Uterus (tissue), 4 donors: ENCODE measurements around the gene KERA. TPM values are rescaled to one million over a fixed set of nuclear protein-coding genes. Genes with fewer than 3 reads are reported as not detected.

Source experiments
- DNase-seq, 2 donors: peaks; one replicate each; pipeline ENCODE4 v3.0.0-alpha.2; 2019 to 2020
- H3K27ac ChIP-seq, 2 donors: fragments of 200-600 bp; sonication (generic); 1 replicate in 1 of 2; 2 replicates in 1 of 2; pipeline ENCODE4 v1.5.1; 2016 to 2018
- H3K27me3 ChIP-seq, 2 donors: fragments of 200-600 bp; sonication (generic); one replicate each; pipeline ENCODE4 v1.5.1; 2018 to 2019; ENCODE audit warnings: control low read depth in 1 of 2
- H3K36me3 ChIP-seq, 2 donors: fragments of 200-600 bp; sonication (generic); one replicate each; pipeline ENCODE4 v1.5.1; 2019; ENCODE audit warnings: control low read depth in 1 of 2
- H3K4me1 ChIP-seq, 2 donors: fragments of 200-600 bp; sonication (generic); one replicate each; pipeline ENCODE4 v1.5.1; 2018 to 2019; ENCODE audit warnings: control low read depth in 1 of 2
- H3K4me3 ChIP-seq, 2 donors: fragments of 200-600 bp; sonication (generic); 1 replicate in 1 of 2; 2 replicates in 1 of 2; pipeline ENCODE4 v1.5.1; 2018 to 2019; ENCODE audit warnings: mild to moderate bottlenecking in 1 of 2
- H3K9me3 ChIP-seq, 2 donors: fragments of 200-600 bp; sonication (generic); one replicate each; pipeline ENCODE4 v1.5.1; 2019; ENCODE audit warnings: control low read depth in 1 of 2
- POLR2A ChIP-seq, 2 donors: fragments of 450-650 bp; IDR thresholded peaks; one replicate each; pipeline ENCODE4 v1.6.1; 2016; ENCODE audit warnings: antibody characterized with exemption in 2 of 2, mild to moderate bottlenecking in 1 of 2, moderate library complexity in 1 of 2
- intact Hi-C: fragments of 100-400 bp; cut with DNase I; formaldehyde crosslinking; loops from one replicate; pipeline ENCODE4 v1.15.1; 2023; ENCODE audit warnings: low total_unique reads
- total RNA-seq, 4 donors: library from RNA; depleted of rRNA in 3 of 4; stranded (reverse); fragments of >200 nt in 3 of 4; gene quantifications; one replicate each; pipeline versions ENCODE4 v1.1.0 to v1.2.4, GENCODE V29; 2014 to 2023
- TF ChIP-seq, protein P1 (sequence below), 4 experiments: fragments of 200-600 bp in 2 of 4; fragments of 450-650 bp in 2 of 4; sonication (generic) in 2 of 4; IDR thresholded peaks; one replicate each; pipeline ENCODE4 v1.5.1; 2016 to 2019; ENCODE audit warnings: antibody characterized with exemption in 4 of 4, mild to moderate bottlenecking in 2 of 4, moderate library complexity in 1 of 4
- donor health status: DM: yes; HTN: yes; CAD: no.

Gene KERA
- total RNA-seq, 4 donors from 2014 or later = 1.3 TPM; not detected in 3

GRCh38 chr12:91103101-91103500, 45.3 kb upstream of the KERA start:
- no peaks in the 10 kb centered on the region for H3K9me3 ChIP-seq
- TF ChIP-seq POLR2A (IDR thresholded peaks at IDR 0.05) = no peak
- TF ChIP-seq, protein P1, sequence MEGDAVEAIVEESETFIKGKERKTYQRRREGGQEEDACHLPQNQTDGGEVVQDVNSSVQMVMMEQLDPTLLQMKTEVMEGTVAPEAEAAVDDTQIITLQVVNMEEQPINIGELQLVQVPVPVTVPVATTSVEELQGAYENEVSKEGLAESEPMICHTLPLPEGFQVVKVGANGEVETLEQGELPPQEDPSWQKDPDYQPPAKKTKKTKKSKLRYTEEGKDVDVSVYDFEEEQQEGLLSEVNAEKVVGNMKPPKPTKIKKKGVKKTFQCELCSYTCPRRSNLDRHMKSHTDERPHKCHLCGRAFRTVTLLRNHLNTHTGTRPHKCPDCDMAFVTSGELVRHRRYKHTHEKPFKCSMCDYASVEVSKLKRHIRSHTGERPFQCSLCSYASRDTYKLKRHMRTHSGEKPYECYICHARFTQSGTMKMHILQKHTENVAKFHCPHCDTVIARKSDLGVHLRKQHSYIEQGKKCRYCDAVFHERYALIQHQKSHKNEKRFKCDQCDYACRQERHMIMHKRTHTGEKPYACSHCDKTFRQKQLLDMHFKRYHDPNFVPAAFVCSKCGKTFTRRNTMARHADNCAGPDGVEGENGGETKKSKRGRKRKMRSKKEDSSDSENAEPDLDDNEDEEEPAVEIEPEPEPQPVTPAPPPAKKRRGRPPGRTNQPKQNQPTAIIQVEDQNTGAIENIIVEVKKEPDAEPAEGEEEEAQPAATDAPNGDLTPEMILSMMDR (IDR thresholded peaks at IDR 0.05) = no peak
- H3K4me1 ChIP-seq = no peaks in the 10 kb centered on the region
- intact Hi-C loops = no loop called here
- no peak overlapping the region for H3K4me3 ChIP-seq
- H3K36me3 ChIP-seq = no peaks in the 10 kb centered on the region
- H3K27ac ChIP-seq = peak overlapping the region in 1 of 2 donors; percentile 22
- no peak for DNase-seq
- H3K27me3 ChIP-seq = no peaks in the 10 kb centered on the region

DNA sequence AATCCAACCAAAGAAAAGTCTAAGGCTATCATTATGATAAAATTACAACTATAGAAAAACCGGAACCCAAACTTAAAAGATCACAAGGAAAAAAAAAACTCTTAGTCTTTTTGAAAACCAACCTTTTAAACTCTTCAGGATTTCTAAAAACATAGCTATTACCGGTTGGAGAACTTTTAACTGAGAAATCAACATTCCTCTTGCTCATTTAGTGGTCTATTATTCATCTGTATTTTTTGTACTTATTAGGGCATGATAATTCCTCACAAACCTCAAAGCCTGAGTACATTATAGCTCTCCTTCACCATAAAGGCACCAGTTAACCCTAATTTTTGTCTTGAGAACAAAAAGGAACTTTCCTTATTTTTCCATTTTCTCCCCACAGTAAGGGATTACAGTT, 43.1 kb upstream of the KERA start:
- H3K4me1 ChIP-seq = no peaks in the 10 kb centered on the region
- no peak for DNase-seq
- no peaks in the 10 kb centered on the region for H3K9me3 ChIP-seq
- peak overlapping the region; percentile 7 to 75 for H3K27ac ChIP-seq
- H3K36me3 ChIP-seq = no peaks in the 10 kb centered on the region
- H3K27me3 ChIP-seq = no peaks in the 10 kb centered on the region
- intact Hi-C loops = no loop called here
- no peak for TF ChIP-seq POLR2A (IDR thresholded peaks at IDR 0.05)
- TF ChIP-seq, protein P1 (IDR thresholded peaks at IDR 0.05) = no peak
- no peak overlapping the region for H3K4me3 ChIP-seq

DNA sequence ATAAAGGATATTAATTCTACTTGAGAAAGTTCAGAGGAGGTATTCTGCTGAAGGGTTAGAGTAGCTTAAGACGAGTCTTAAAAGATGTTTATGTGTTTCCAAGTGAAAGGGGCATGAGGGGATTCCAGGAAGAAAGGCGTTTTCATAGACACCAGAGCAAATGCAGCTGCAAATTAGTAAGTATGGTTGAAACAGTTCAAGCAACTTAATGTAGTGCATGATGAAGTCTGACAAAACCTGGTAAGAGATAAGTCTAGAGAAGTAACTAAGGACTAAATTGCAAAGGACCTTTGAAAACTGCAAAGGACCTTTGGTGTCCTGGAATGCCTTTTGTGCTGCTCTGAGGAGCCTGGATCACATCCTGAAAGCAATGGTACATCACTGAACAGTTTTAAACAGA, 42.0 kb upstream of the KERA start:
- Histone ChIP-seq H3K9me3 (no peaks in the 10 kb centered on the region), H3K36me3 (no peaks in the 10 kb centered on the region), H3K4me1 (no peaks in the 10 kb centered on the region), H3K27me3 (no peaks in the 10 kb centered on the region), H3K27ac (peak overlapping the region; percentile 57 to 75), H3K4me3 (no peak overlapping the region)
- TF ChIP-seq, protein P1 (IDR thresholded peaks at IDR 0.05) = no peak
- no peak for TF ChIP-seq POLR2A (IDR thresholded peaks at IDR 0.05)
- intact Hi-C loops = no loop called here
- DNase-seq = no peak

DNA sequence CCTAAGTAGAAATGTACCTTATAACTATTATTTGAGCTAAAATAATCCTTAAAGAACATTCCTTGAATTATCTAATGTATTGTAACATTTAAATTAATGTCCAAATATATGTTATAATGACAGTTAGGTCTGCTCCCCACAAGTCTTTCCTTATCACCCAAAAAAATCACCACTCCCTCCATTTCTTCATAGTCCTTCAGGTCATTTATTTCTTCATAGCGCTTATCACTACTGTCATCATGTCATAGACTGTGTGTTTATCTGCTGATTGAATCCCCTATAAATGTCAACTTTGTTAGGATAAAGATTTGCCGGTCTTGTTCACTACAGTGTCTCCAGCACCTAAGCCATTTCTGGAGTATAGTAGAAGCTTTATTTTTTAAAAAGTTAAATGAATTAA, 41.5 kb upstream of the KERA start:
- DNase-seq = no peak
- Histone ChIP-seq H3K9me3 (no peaks in the 10 kb centered on the region), H3K27ac (peak overlapping the region; percentile 57 to 75), H3K4me1 (no peaks in the 10 kb centered on the region), H3K27me3 (no peaks in the 10 kb centered on the region), H3K4me3 (no peak overlapping the region), H3K36me3 (no peaks in the 10 kb centered on the region)
- no peak for TF ChIP-seq POLR2A (IDR thresholded peaks at IDR 0.05)
- TF ChIP-seq, protein P1 (IDR thresholded peaks at IDR 0.05) = no peak
- intact Hi-C loops = no loop called here

GRCh38 chr12:91098941-91099340, 41.1 kb upstream of the KERA start:
- no peaks in the 10 kb centered on the region for H3K27me3 ChIP-seq
- peak; percentile 39 to 74 for DNase-seq
- no peaks in the 10 kb centered on the region for H3K36me3 ChIP-seq
- TF ChIP-seq POLR2A (IDR thresholded peaks at IDR 0.05) = no peak
- TF ChIP-seq, protein P1 (IDR thresholded peaks at IDR 0.05) = no peak
- no peaks in the 10 kb centered on the region for H3K9me3 ChIP-seq
- H3K27ac ChIP-seq = peak overlapping the region; percentile 57 to 75
- intact Hi-C loops = no loop called here
- no peak overlapping the region for H3K4me3 ChIP-seq
- H3K4me1 ChIP-seq = no peaks in the 10 kb centered on the region
